Placental epithelial cell (primary cell): ENCODE results near the gene CTDSPL. TPM values are rescaled to one million over a fixed set of nuclear protein-coding genes. Genes with fewer than 3 reads are reported as not detected.

Source experiments
- small RNA-seq: library from RNA; depleted of rRNA; stranded (forward); fragments of <200 nt; gene quantifications from one replicate; pipeline ENCODE3, GENCODE V24; 2012
- total RNA-seq: library from RNA; depleted of rRNA; stranded (reverse); fragments of >200 nt; gene quantifications from 2 replicates; pipeline ENCODE4 v1.2.3, GENCODE V29; 2012

The CTDSPL gene
- total RNA-seq, result 33.4 and 58.0 TPM in 2 replicates

GRCh38 chr3:37861620-37862041 is at the start of gene CTDSPL:
Gene CTDSPL (plus strand): TSS chr3:37861880. CDS start chr3:37862200, 320 bp downstream.

GRCh38 chr3:37990527-37990926 is 128.8 kb downstream of the CTDSPL start, which contains the start of gene VILL:
Gene VILL (plus strand): TSS chr3:37990786. CDS start chr3:37993673, 2,887 bp downstream.

GRCh38 chr3:38029400-38030125 is 167.9 kb downstream of the CTDSPL start, which contains the start of gene PLCD1:
Gene PLCD1 (minus strand): TSS chr3:38029642. CDS start chr3:38029539, 103 bp downstream.

Small RNAs within 50 kb of the gene (small RNA-seq; reads per million reads assigned to genes)
- gene MIR26A1 (15.8 reads per million, percentile 96 among the genes with 10 or more reads in this experiment), gene RF00019 (not detected)

Other genes starting within 250 kb of the CTDSPL start
- 15.3 and 22.4 TPM in 2 replicates for gene VILL, start 128.9 kb downstream of the CTDSPL start, total RNA-seq
- gene PLCD1, start 167.8 kb downstream of the CTDSPL start, total RNA-seq, result 88.8 and 100 TPM in 2 replicates
- 0.11 and 0.39 TPM in 2 replicates for gene DLEC1, start 177.3 kb downstream of the CTDSPL start, total RNA-seq